ENCODE measurements around the gene ZC3H18.

The ZC3H18 gene

DNA sequence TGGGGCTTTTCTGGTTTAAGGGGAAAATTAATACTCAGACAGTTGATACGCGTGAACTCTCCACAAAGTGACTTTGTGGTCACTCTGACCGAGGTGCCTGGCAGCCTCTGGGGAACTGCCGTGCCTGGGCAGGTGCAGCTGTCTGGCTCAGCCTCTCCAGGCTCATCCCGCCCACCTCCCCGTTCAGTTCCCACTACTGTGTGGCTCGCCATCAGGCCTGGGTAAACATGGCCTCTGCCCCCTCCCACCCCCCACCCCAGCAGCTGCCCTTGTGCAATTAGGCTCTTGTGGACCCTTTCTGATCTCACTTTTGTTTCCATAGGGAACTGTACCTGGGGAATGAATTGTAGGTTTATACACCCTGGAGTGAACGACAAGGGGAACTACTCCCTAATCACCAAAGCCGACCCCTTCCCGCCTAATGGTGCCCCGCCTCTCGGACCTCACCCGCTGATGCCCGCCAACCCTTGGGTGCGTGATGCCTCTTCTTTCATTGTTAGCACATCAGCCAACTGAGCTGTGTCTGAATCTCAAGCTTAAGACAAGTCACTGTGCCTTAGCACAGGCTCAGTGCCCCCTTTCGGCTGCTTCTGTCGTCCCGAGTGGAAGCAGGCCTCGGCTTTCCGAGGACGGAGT, 27.8 kb downstream of the ZC3H18 start:
- TF ChIP-seq, protein P1, sequence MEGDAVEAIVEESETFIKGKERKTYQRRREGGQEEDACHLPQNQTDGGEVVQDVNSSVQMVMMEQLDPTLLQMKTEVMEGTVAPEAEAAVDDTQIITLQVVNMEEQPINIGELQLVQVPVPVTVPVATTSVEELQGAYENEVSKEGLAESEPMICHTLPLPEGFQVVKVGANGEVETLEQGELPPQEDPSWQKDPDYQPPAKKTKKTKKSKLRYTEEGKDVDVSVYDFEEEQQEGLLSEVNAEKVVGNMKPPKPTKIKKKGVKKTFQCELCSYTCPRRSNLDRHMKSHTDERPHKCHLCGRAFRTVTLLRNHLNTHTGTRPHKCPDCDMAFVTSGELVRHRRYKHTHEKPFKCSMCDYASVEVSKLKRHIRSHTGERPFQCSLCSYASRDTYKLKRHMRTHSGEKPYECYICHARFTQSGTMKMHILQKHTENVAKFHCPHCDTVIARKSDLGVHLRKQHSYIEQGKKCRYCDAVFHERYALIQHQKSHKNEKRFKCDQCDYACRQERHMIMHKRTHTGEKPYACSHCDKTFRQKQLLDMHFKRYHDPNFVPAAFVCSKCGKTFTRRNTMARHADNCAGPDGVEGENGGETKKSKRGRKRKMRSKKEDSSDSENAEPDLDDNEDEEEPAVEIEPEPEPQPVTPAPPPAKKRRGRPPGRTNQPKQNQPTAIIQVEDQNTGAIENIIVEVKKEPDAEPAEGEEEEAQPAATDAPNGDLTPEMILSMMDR (conservative IDR thresholded peaks at IDR 0.05; ENCODE audit: low read length): no peak
- no peak overlapping the region for H3K4me3 ChIP-seq (ENCODE audit: low read length)
- DNase-seq (ENCODE audit: low read depth): no peak

DNA sequence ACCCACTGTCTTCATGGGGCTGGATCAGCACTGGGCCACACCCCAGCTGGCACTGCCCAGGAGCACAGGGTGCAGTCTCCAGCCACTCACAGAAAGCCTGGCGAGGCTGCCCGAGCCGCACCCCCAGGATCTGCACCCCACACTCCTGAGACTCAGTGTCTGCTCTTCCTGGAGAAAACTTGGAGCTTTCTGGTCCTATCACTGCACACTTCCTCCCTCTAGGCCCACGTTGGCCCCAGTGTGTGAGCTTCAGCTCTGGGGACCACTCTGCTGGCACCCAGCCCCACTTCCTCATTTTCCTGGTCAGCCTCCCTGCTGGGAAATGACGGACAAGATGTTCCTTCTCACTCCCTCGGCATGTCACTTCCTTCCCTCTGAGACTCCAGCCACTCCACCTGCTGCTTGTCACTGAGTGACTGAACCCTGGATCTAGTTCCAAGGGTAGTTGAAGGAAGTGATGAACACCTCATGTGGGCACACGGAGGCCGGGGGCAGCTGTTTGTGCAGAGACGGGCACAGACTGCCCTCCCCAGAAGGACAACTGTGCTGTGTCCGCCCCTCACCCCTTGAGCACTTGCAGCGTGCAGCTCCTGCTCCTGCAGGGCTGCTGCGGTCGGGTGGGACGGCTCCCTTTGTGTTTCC, 29.0 kb downstream of the ZC3H18 start:
- no peak overlapping the region for H3K4me3 ChIP-seq (ENCODE audit: low read length)
- TF ChIP-seq, protein P1 (conservative IDR thresholded peaks at IDR 0.05; ENCODE audit: low read length): no peak
- DNase-seq (ENCODE audit: low read depth): no peak

GRCh38 chr16:88599825-88600538, 29.8 kb downstream of the ZC3H18 start:
- no peak for DNase-seq (ENCODE audit: low read depth)
- TF ChIP-seq, protein P1 (conservative IDR thresholded peaks at IDR 0.05; ENCODE audit: low read length): no peak
- no peak overlapping the region for H3K4me3 ChIP-seq (ENCODE audit: low read length)

DNA sequence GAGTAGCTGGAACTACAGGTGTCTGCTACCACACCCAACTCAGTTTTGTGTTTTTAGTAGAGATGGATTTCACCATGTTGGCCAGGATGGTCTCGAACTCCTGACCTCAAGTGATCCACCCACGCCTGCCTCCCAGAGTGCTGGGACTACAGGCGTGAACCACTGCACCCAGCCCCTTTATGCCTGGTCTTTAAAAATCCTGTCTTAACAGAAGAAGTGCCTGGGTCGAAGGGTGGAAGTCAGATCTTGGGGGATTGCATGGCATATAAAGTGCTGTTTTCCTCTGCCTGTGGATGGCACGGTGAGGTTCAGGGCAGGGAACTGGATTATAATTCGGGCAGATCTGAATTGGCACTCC, 30.3 kb downstream of the ZC3H18 start:
- H3K4me3 ChIP-seq (ENCODE audit: low read length): no peak overlapping the region
- TF ChIP-seq, protein P1 (conservative IDR thresholded peaks at IDR 0.05; ENCODE audit: low read length): no peak
- no peak for DNase-seq (ENCODE audit: low read depth)

GRCh38 chr16:88601313-88602036, 31.3 kb downstream of the ZC3H18 start:
- TF ChIP-seq, protein P1 (conservative IDR thresholded peaks at IDR 0.05; ENCODE audit: low read length): no peak
- no peak for DNase-seq (ENCODE audit: low read depth)

DNA sequence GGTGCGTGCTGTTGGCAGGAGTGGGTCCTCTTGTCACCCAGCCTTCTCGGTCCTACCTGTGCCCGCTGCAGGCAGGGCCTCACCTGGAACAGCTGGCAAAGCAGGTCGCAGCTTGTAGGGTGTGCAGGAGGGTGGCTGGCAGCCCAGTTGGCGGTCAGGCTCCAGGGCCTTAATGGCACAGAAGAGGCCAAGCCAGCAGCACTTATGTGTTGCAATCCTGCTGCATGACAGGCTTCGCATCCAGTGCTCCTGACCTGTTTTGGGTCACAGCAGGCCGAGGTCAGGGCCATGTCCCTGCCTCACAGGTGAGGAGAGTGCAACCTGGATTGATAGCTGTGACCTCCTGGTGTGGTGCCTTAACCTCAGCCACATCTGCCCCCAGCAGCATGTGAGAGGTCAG, 31.9 kb downstream of the ZC3H18 start:
- H3K4me3 ChIP-seq (ENCODE audit: low read length): no peak overlapping the region
- DNase-seq (ENCODE audit: low read depth): no peak
- TF ChIP-seq, protein P1 (conservative IDR thresholded peaks at IDR 0.05; ENCODE audit: low read length): no peak

More at GRCh38 chr16:88601313-88602036, 31.3 kb downstream of the ZC3H18 start:
- no peak overlapping the region for H3K4me3 ChIP-seq (ENCODE audit: low read length)
